ENCODE data around the gene KIR3DL3. TPM values are rescaled to one million over a fixed set of nuclear protein-coding genes. Genes with fewer than 3 reads are reported as not detected.
"Not testable (repeated sequence)": the region's sequence is repeated elsewhere in the genome, so short reads cannot be mapped to it uniquely, and the experiment has no call there.

Gene KIR3DL3
- total and polyA plus RNA-seq, 8 donors = not detected

GRCh38 chr19:54709212-54709948 lies 14.9 kb upstream of the KIR3DL3 start:
- DNase-seq (no peak), ATAC-seq (no peak), FAIRE-seq (no peak)
- H3K27me3 ChIP-seq = no peaks in the 10 kb centered on the region
- H3K4me1 ChIP-seq = no peaks in the 10 kb centered on the region
- no peaks in the 10 kb centered on the region for H3K9me3 ChIP-seq
- no peak overlapping the region for H3K27ac ChIP-seq
- no peaks in the 10 kb centered on the region for H3K36me3 ChIP-seq
- TF ChIP-seq CTCF (IDR thresholded peaks at IDR 0.05) = no peak
- WGBS, 2 donors = 39 to 50% methylated on average over 14 to 18 of the region's 18 CpGs
- intact Hi-C loops (cut with DNase I) = no loop called here
- no peak overlapping the region for H3K4me3 ChIP-seq

DNA sequence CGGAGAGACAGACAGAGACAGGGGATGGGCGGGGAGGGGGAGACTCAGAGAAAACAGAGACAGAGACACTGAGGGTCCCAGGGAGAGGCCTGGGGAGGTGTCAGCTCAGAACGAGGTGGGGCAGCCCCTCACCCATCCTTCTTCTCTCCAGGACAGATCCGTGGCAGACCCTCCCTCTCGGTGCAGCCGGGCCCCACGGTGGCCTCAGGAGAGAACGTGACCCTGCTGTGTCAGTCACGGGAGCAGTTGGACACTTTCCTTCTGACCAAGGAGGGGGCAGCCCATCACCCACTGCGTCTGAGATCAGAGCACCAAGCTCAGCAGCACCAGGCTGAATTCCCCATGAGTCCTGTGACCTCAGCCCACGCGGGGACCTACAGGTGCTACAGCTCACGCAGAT lies 14.3 kb upstream of the KIR3DL3 start:
- intact Hi-C loops (cut with DNase I); DNase-seq; H3K9me3 ChIP-seq; H3K27me3 ChIP-seq; H3K27ac ChIP-seq; H3K4me3 ChIP-seq; ATAC-seq; H3K36me3 ChIP-seq; FAIRE-seq; H3K4me1 ChIP-seq: not testable (repeated sequence)
- 39 to 46% methylated on average over 11 of the region's 13 CpGs for WGBS, 2 donors

DNA sequence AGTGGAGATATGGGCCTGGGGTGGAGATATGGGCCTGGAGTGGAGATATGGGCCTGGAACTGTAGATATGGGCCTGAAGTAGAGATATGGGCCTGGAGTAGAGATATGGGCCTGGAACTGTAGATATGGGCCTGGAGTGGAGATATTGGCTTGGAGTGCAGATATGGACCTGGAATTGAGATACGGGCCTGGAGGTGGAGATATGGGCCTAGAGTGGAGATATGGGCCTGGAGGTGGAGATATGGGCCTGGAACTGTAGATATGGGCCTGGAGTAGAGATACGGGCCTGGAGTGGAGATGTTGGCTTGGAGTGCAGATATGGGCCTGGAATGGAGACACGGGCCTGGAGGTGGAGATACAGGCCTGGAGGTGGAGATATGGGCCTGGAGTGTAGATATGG lies 402 bp downstream of the KIR3DL3 start:
- 51 to 61% methylated on average over 3 of the region's 3 CpGs for WGBS, 2 donors
- Histone ChIP-seq H3K4me1 (no peaks in the 10 kb centered on the region), H3K27ac (no peak overlapping the region), H3K4me3 (no peak overlapping the region), H3K9me3 (no peaks in the 10 kb centered on the region), H3K36me3 (no peaks in the 10 kb centered on the region), H3K27me3 (no peaks in the 10 kb centered on the region)
- FAIRE-seq (no peak), DNase-seq (no peak), ATAC-seq (no peak)
- TF ChIP-seq CTCF (IDR thresholded peaks at IDR 0.05) = no peak
- intact Hi-C loops (cut with DNase I) = no loop called here

DNA sequence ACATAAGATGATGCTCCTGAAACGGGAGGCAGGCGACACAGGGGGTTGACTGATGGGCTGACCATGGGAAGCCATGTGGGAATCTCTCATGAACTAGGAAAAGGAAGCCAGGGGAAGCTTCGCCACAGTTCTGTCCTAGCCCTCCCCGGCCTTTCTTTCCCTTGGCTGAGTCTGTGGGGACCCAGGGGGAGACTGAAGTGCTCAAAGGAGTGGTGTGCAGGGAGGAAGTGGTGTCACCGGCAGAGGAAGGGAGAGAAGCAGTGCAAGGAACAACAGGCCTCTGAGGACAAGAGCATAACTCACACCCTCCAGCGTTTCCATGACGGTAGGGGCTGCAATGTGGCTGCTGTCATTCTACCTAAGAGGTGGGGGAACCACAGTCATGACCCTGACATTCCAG lies 1.1 kb downstream of the KIR3DL3 start:
- no peak for DNase-seq
- H3K36me3 ChIP-seq = no peaks in the 10 kb centered on the region
- intact Hi-C loops (cut with DNase I) = no loop called here
- no peak for ATAC-seq
- no peaks in the 10 kb centered on the region for H3K9me3 ChIP-seq
- no peak for TF ChIP-seq CTCF (IDR thresholded peaks at IDR 0.05)
- H3K4me3 ChIP-seq = no peak overlapping the region
- 65 to 79% methylated on average over 7 of the region's 7 CpGs for WGBS, 2 donors
- no peak overlapping the region for H3K27ac ChIP-seq
- no peak for FAIRE-seq
- no peaks in the 10 kb centered on the region for H3K27me3 ChIP-seq
- no peaks in the 10 kb centered on the region for H3K4me1 ChIP-seq

GRCh38 chr19:54727562-54727961 lies 3.3 kb downstream of the KIR3DL3 start:
- WGBS, 2 donors = 42 to 58% methylated on average over 10 of the region's 10 CpGs
- ATAC-seq (no peak), FAIRE-seq (no peak), DNase-seq (no peak)
- Histone ChIP-seq H3K4me3 (no peak overlapping the region), H3K36me3 (no peaks in the 10 kb centered on the region), H3K4me1 (no peaks in the 10 kb centered on the region), H3K27me3 (no peaks in the 10 kb centered on the region), H3K27ac (no peak overlapping the region), H3K9me3 (no peaks in the 10 kb centered on the region)
- intact Hi-C loops (cut with DNase I) = no loop called here
- TF ChIP-seq CTCF (IDR thresholded peaks at IDR 0.05) = no peak
